Heart right ventricle (tissue), 16 donors: ENCODE data around the gene UCN3. TPM values are rescaled to one million over a fixed set of nuclear protein-coding genes. Genes with fewer than 3 reads are reported as not detected.

ENCODE experiments used
- ATAC-seq, 8 donors: fragments of 200-7000 bp; cut with Tn5 transposase; one replicate each; pipeline ENCODE4 v1.9.1; 2020; ENCODE audit warnings: mild to moderate bottlenecking in 8 of 8, moderate library complexity in 8 of 8, moderate number of reproducible peaks in 1 of 8
- DNase-seq, 2 donors: peaks; one replicate each; pipeline ENCODE4 v3.0.0-alpha.2; 2020
- H3K27ac ChIP-seq, 10 donors: fragments of 200-600 bp; sonication (generic) in 2 of 10; one replicate each; pipeline versions ENCODE4 v1.5.0 to v1.8.0; 2020 to 2022; ENCODE audit warnings: mild to moderate bottlenecking in 3 of 10
- H3K27me3 ChIP-seq, 7 donors: fragments of 200-600 bp; one replicate each; pipeline ENCODE4 v1.8.0; 2021 to 2022; ENCODE audit warnings: mild to moderate bottlenecking in 2 of 7
- H3K36me3 ChIP-seq, 9 donors: fragments of 200-600 bp; sonication (generic) in 1 of 9; one replicate each; pipeline versions ENCODE4 v1.5.0 to v1.8.0; 2020 to 2022; ENCODE audit warnings: mild to moderate bottlenecking in 2 of 9
- H3K4me1 ChIP-seq, 9 donors: fragments of 200-600 bp; sonication (generic) in 1 of 9; one replicate each; pipeline versions ENCODE4 v1.5.0 to v1.8.0; 2020 to 2022; ENCODE audit warnings: mild to moderate bottlenecking in 4 of 9
- H3K4me3 ChIP-seq, 10 donors: fragments of 200-600 bp; sonication (generic) in 2 of 10; one replicate each; pipeline versions ENCODE4 v1.5.0 to v1.8.0; 2020 to 2022; ENCODE audit warnings: mild to moderate bottlenecking in 7 of 10, moderate library complexity in 2 of 10
- H3K9me3 ChIP-seq, 11 donors: fragments of 200-600 bp in 10 of 11; sonication (generic) in 2 of 11; one replicate each; pipeline versions ENCODE4 v1.5.0 to v1.8.0; 2013 to 2022; ENCODE audit warnings: mild to moderate bottlenecking in 2 of 11, control low read depth in 1 of 11, moderate library complexity in 1 of 11
- WGBS, 2 donors: extraction: QIAGEN DNeasy Blood & Tissue Kit; methylation state at CpG; one replicate each; pipeline ENCODE4 v1.1.7; 2013; ENCODE audit warnings: inconsistent platforms in 1 of 2; 5-methylcytosine and 5-hydroxymethylcytosine counted together
- intact Hi-C, 10 donors: fragments of 100-400 bp; cut with DNase I; formaldehyde crosslinking; loops; one replicate each; pipeline versions ENCODE4 v1.11.1 to v1.14.2; 2022
- polyA plus RNA-seq, 2 donors: library from polyadenylated mRNA; stranded (reverse); fragments of 200-250 nt; gene quantifications; one replicate each; pipeline ENCODE4 v1.2.3, GENCODE V29; 2013
- total RNA-seq, 10 donors: library from RNA; stranded (reverse); fragmentation: NEBNext Ultra II Directional in 3 of 10; extraction: Animal tissue kit (Norgen Biotek cat#: 25700) in 3 of 10; gene quantifications; one replicate each; pipeline versions ENCODE4 v1.2.1 to v1.2.4, GENCODE V29; 2021 to 2023
- TF ChIP-seq, protein P1 (sequence below), 9 donors: fragments of 200-600 bp; sonication (generic) in 2 of 9; IDR thresholded peaks; one replicate each; pipeline versions ENCODE4 v1.5.0 to v1.8.0; 2021 to 2022; ENCODE audit warnings: antibody characterized with exemption in 9 of 9, mild to moderate bottlenecking in 5 of 9, moderate library complexity in 1 of 9
- donor health status: Arrhythmogenic right ventricular cardiomyopathy.
- donor health status: ischemic (EF 13 %, LVEDD 7.1; RV severe dilation, severe dysfunction).
- donor health status: healthy with polysubstance abuse.
- donor health status: DM: no; HTN: yes; CAD: no.
- donor health status: DM: no; HTN: no; CAD: no.
- donor health status: ischemic (EF 25% LVEDD 6.9; RV normal size, moderate dysfunction).
- donor health status: ischemic (EF 25% LVEDD 5.7; RV mildly dilated, moderate dysfunction).
- donor health status: healthy.
- donor health status: DM: yes; HTN: yes; CAD: no.
- donor health status: Ischemic cardiomyopathy.
- donor health status: ischemic (EF 35%, LVEDD 5.7; RV mildly dilated, moderate dysfunction).
- donor health status: nonischemic (EF 11% LVEDD 7.7; RV severe dilation, severe dysfunction).
- donor health status: DM: yes; HTN: yes; CAD: no.
- donor health status: PGD.
- donor health status: ischemic (EF 29% LVEDD 5.4; RV normal size, mild dysfunction).
- donor health status: nonischemic (EF 23%, LVEDD 6.1; RV moderate dilation, normal function).

UCN3 gene
- total and polyA plus RNA-seq, 12 donors: not detected

DNA sequence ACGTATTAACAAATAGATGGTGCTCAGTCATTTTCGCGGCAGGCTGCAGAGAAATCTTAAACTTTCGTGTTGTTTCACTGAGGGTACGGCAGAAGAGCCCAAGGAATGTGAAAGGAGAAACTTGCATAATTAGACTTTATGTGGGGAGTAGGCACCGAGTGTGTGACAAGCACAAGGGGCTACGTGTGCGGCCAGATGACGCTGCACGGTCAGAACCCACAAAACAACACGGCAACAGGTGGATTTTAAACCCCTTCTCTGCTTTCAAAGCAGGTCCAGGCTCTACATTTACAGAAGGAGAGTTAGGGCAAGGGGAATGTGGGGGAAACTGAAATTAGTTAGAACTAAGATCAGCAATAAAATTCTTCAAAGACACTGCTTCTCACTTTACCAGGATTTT is 392 bp upstream of the UCN3 start:
- H3K4me3 ChIP-seq: no peak overlapping the region
- TF ChIP-seq, protein P1, sequence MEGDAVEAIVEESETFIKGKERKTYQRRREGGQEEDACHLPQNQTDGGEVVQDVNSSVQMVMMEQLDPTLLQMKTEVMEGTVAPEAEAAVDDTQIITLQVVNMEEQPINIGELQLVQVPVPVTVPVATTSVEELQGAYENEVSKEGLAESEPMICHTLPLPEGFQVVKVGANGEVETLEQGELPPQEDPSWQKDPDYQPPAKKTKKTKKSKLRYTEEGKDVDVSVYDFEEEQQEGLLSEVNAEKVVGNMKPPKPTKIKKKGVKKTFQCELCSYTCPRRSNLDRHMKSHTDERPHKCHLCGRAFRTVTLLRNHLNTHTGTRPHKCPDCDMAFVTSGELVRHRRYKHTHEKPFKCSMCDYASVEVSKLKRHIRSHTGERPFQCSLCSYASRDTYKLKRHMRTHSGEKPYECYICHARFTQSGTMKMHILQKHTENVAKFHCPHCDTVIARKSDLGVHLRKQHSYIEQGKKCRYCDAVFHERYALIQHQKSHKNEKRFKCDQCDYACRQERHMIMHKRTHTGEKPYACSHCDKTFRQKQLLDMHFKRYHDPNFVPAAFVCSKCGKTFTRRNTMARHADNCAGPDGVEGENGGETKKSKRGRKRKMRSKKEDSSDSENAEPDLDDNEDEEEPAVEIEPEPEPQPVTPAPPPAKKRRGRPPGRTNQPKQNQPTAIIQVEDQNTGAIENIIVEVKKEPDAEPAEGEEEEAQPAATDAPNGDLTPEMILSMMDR (IDR thresholded peaks at IDR 0.05): no peak
- H3K27ac ChIP-seq: no peak overlapping the region
- ATAC-seq: no peak
- 87 to 89% methylated on average over 11 of the region's 11 CpGs for WGBS, 2 donors
- intact Hi-C loops: no loop called here
- H3K36me3 ChIP-seq: no peaks in the 10 kb centered on the region
- DNase-seq: no peak
- H3K27me3 ChIP-seq: peaks cover 0 to 50% (median 23%) of the 10 kb centered on the region in 7 donors
- no peaks in the 10 kb centered on the region for H3K9me3 ChIP-seq
- no peaks in the 10 kb centered on the region for H3K4me1 ChIP-seq

- TF ChIP-seq, protein P1 (IDR thresholded peaks at IDR 0.05): no peak
- Histone ChIP-seq H3K27ac (no peak overlapping the region), H3K4me3 (no peak overlapping the region), H3K9me3 (no peaks in the 10 kb centered on the region), H3K27me3 (peaks cover 0 to 39% (median 21%) of the 10 kb centered on the region in 7 donors), H3K36me3 (no peaks in the 10 kb centered on the region), H3K4me1 (no peaks in the 10 kb centered on the region)
- no peak for ATAC-seq
- 27 to 28% methylated on average over 5 of the region's 5 CpGs for WGBS, 2 donors
- intact Hi-C loops: no loop called here
- no peak for DNase-seq
Measured at GRCh38 chr10:5365928-5366327, 1.2 kb downstream of the UCN3 start.

DNA sequence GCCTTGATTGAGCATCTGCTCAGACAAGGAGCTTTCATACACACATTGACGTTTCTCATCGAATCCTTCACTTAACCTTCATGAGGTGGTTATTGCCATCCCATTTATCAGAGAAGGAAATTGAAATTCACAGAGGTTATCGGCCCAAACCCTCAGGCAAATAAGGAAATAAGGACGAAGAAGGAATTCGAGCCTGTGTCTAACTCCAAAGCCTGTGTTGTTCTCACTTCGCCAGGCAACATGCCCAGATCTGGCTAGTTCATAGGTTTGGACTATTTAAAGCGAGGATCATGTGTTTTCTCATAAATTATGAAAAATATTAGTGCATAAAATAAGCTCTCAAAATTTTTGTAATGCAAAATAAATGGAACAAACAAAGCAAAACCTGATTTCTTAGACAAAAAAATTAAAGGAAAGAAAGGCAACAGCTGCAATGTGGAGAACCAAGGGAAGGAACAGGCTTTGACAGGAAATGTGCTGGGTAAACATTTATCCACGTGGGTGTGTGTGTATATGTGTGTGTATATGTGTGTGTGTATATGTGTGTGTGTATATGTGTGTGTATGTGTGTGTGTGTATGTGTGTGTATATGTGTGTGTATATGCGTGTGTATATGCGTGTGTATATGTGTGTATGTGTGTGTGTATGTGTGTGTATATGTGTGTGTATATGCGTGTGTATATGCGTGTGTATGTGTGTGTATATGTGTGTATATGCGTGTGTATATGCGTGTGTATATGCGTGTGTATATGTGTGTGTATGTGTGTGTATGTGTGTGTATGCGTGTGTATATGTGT is 4.8 kb downstream of the UCN3 start:
- Histone ChIP-seq H3K4me1 (no peaks in the 10 kb centered on the region), H3K9me3 (no peaks in the 10 kb centered on the region), H3K27ac (no peak overlapping the region), H3K4me3 (no peak overlapping the region), H3K36me3 (no peaks in the 10 kb centered on the region), H3K27me3 (peaks cover 0 to 31% (median 8%) of the 10 kb centered on the region in 7 donors)
- no peak for ATAC-seq
- no peak for DNase-seq
- TF ChIP-seq, protein P1 (IDR thresholded peaks at IDR 0.05): no peak
- intact Hi-C loops: no loop called here
- WGBS, 2 donors: 74 to 77% methylated on average over 16 of the region's 16 CpGs

- WGBS, 2 donors: 78 to 91% methylated on average over 28 of the region's 28 CpGs
- ATAC-seq (no peak), DNase-seq (no peak)
- peaks cover 0 to 22% (median 0%) of the 10 kb centered on the region in 7 donors for H3K27me3 ChIP-seq
- H3K36me3 ChIP-seq: no peaks in the 10 kb centered on the region
- TF ChIP-seq, protein P1 (IDR thresholded peaks at IDR 0.05): no peak
- H3K4me1 ChIP-seq: no peaks in the 10 kb centered on the region
- intact Hi-C loops: no loop called here
- H3K27ac ChIP-seq: no peak overlapping the region
- H3K4me3 ChIP-seq: no peak overlapping the region
- no peaks in the 10 kb centered on the region for H3K9me3 ChIP-seq
Measured at GRCh38 chr10:5370493-5371352, 6.0 kb downstream of the UCN3 start.
